A549 (cell line): ENCODE data around the gene CLIP2. TPM values are rescaled to one million over a fixed set of nuclear protein-coding genes. Genes with fewer than 3 reads are reported as not detected.

Experiments used
- FOXS1 ChIP-seq: fragments of 250-450 bp; sonication (Bioruptor Pico); IDR thresholded peaks from 2 replicates; pipeline ENCODE4 v1.5.0; 2020; ENCODE audit warnings: mild to moderate bottlenecking, moderate library complexity
- polyA plus RNA-seq, 4 experiments: library from polyadenylated mRNA; depleted of rRNA in 3 of 4; stranded (reverse); fragments of >200 nt; fragmentation: RNase III in 1 of 4; extraction: RNeasy Plus Mini Kit Qiagen cat#74134 plus additional on column Dnase treatment in 1 of 4; gene quantifications; 2 replicates in 3 of 4; 3 replicates in 1 of 4; pipeline ENCODE4 v1.2.3, GENCODE V29; 2011 to 2017
- TF ChIP-seq, protein P1 (sequence below): fragments of 250-450 bp; sonication (Bioruptor Pico); IDR thresholded peaks from 2 replicates; pipeline ENCODE4 v1.5.0; 2020; ENCODE audit warnings: low read depth, mild to moderate bottlenecking, moderate library complexity

The CLIP2 gene
- polyA plus RNA-seq, 2 of the 4 experiments (the other 2 are of a cell fraction), result 3.7 to 17.0 TPM

DNA sequence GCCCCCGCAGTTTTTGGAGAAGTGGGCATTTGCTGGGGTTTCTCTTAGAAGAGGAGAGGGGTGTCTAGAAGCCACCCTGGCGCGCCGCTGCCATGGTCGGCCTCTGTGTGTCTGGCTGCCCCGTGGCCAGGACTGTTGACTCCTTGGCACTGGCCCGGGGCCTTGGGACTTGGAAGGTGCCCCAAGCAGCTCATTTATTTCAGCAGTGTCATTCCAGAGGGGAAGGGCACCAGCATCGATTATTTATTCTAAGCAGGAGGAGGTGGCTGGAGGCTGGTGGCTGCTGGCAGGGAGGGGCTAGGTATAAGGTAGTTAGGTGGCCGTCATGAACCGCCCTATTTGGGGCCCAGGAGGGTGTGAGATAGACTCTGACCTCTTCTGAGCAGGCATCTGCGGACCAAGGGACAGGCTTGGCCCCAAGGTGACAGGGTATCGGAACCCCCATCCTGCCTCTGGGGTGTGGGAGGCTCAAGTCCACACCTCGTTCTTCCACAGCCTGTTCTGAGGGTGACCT lies 166.1 kb downstream of the CLIP2 start (continued):
- TF ChIP-seq, protein P1, sequence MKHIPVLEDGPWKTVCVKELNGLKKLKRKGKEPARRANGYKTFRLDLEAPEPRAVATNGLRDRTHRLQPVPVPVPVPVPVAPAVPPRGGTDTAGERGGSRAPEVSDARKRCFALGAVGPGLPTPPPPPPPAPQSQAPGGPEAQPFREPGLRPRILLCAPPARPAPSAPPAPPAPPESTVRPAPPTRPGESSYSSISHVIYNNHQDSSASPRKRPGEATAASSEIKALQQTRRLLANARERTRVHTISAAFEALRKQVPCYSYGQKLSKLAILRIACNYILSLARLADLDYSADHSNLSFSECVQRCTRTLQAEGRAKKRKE (CRISPR knock-in tag), result no peak
- no peak for TF ChIP-seq FOXS1
- TF ChIP-seq, all 56 proteins: peak for 0

Other genes with a start within 250 kb of the CLIP2 start
- gene LIMK1, start 205.6 kb upstream of the CLIP2 start, polyA plus RNA-seq (2011; rRNA removed), result 17.6 and 25.3 TPM in 2 replicates
- gene LIMK1, start 205.6 kb upstream of the CLIP2 start, polyA plus RNA-seq (2017; fragmentation: RNase III; extraction: RNeasy Plus Mini Kit Qiagen cat#74134 plus additional on column Dnase treatment), result 28.9 to 31.8 TPM (median 28.9 TPM) in 3 replicates
- 300 and 364 TPM in 2 replicates for gene EIF4H, start 115.1 kb upstream of the CLIP2 start, polyA plus RNA-seq (2011; rRNA removed)
- 343 to 377 TPM (median 361 TPM) in 3 replicates for gene EIF4H, start 115.1 kb upstream of the CLIP2 start, polyA plus RNA-seq (2017; fragmentation: RNase III; extraction: RNeasy Plus Mini Kit Qiagen cat#74134 plus additional on column Dnase treatment)
- gene LAT2, start 79.4 kb upstream of the CLIP2 start, polyA plus RNA-seq (2011; rRNA removed), result 2.9 and 3.0 TPM in 2 replicates
- 0.83 to 1.0 TPM (median 0.97 TPM) in 3 replicates for gene LAT2, start 79.4 kb upstream of the CLIP2 start, polyA plus RNA-seq (2017; fragmentation: RNase III; extraction: RNeasy Plus Mini Kit Qiagen cat#74134 plus additional on column Dnase treatment)
- 44.6 and 46.6 TPM in 2 replicates for gene RFC2, start 35.0 kb upstream of the CLIP2 start, polyA plus RNA-seq (2011; rRNA removed)
- gene RFC2, start 35.0 kb upstream of the CLIP2 start, polyA plus RNA-seq (2017; fragmentation: RNase III; extraction: RNeasy Plus Mini Kit Qiagen cat#74134 plus additional on column Dnase treatment), result 70.9 to 77.7 TPM (median 71.2 TPM) in 3 replicates
- 20.5 and 23.2 TPM in 2 replicates for gene GTF2IRD1, start 164.5 kb downstream of the CLIP2 start, polyA plus RNA-seq (2011; rRNA removed)
- 19.9 to 21.7 TPM (median 21.5 TPM) in 3 replicates for gene GTF2IRD1, start 164.5 kb downstream of the CLIP2 start, polyA plus RNA-seq (2017; fragmentation: RNase III; extraction: RNeasy Plus Mini Kit Qiagen cat#74134 plus additional on column Dnase treatment)